Stimulated activated CD8-positive, alpha-beta memory T cell treated with anti-CD3 and anti-CD28 coated beads, Interleukin-12 subunit alpha, Interleukin-12 subunit beta, amount 100 ng/mL, for 1 hour (primary cell): ENCODE measurements around the gene PPP4R3B.

Experiments used
- DNase-seq: peaks from one replicate; pipeline ENCODE4 v3.0.0-alpha.2; 2020; ENCODE audit warnings: low read depth

PPP4R3B gene

GRCh38 chr2:55511508-55512124 lies 105.8 kb downstream of the PPP4R3B start:
- no peak for DNase-seq

GRCh38 chr2:55502590-55503141 lies 114.8 kb downstream of the PPP4R3B start:
- DNase-seq: no peak

- no peak for DNase-seq
Observed at GRCh38 chr2:55500025-55500424, 117.4 kb downstream of the PPP4R3B start.

- no peak for DNase-seq
Observed at GRCh38 chr2:55498582-55498981, 118.8 kb downstream of the PPP4R3B start.
